GM20431 (cell line): ENCODE measurements around the gene PPP1CB.

Source experiments
- in situ Hi-C: fragments of 300-500 bp; cut with MseI, MboI; formaldehyde crosslinking; loops from one replicate; pipeline ENCODE4 v1.15.0; 2020; ENCODE audit warnings: low sequenced_read_pairs; ENCODE audit not compliant: unreplicated experiment

Gene PPP1CB

DNA sequence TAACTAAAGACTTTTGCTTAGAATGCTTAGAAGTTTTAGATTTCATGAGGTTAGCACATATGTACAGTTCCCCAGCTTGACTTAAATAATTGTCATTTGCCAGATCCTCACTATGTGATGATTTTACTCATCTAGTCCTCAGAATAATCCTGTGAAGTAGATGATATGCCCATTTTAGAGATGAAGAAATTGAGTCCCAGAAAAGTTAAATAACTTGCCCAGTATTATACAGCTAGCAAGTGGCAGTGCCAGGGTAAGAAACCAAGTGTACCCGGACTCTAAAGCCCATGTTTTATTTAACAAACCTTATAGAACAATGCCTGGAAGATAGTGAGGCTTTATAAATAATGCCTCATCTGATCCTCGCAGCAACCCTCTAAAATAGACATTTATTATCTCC is 87.3 kb downstream of the PPP1CB start:
- in situ Hi-C loops, result no loop called here

DNA sequence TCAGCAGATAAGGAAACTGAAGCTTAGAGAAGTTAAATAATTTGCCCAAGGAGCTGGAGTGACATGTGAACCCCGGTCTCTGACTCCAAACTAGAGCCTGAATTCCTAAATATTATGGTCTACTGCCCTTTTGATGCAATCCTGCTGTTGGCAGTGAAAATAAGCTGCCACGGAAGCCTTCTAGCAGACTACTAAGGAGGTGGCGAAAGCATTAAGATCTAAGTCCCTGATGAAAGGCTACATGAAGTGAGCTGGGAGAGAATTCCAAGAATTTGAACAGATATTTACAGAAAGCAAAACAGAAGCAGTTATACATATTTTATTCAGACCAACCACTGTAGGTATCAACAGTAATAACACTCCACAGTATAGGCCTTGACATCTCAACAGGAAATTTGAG is 90.4 kb downstream of the PPP1CB start:
- in situ Hi-C loops, result no loop called here
